Measurements from ENCODE around the gene MEOX1. TPM values are rescaled to one million over a fixed set of nuclear protein-coding genes. Genes with fewer than 3 reads are reported as not detected.
"Not testable (repeated sequence)": the region's sequence is repeated elsewhere in the genome, so short reads cannot be mapped to it uniquely, and the experiment has no call there.

Gene MEOX1
- total RNA-seq, 1 experiment from 2014 or later, result not detected

- no peak overlapping the region for H3K27ac Mint-ChIP-seq (ENCODE audit: unreplicated experiment)
- TF ChIP-seq, protein P1, sequence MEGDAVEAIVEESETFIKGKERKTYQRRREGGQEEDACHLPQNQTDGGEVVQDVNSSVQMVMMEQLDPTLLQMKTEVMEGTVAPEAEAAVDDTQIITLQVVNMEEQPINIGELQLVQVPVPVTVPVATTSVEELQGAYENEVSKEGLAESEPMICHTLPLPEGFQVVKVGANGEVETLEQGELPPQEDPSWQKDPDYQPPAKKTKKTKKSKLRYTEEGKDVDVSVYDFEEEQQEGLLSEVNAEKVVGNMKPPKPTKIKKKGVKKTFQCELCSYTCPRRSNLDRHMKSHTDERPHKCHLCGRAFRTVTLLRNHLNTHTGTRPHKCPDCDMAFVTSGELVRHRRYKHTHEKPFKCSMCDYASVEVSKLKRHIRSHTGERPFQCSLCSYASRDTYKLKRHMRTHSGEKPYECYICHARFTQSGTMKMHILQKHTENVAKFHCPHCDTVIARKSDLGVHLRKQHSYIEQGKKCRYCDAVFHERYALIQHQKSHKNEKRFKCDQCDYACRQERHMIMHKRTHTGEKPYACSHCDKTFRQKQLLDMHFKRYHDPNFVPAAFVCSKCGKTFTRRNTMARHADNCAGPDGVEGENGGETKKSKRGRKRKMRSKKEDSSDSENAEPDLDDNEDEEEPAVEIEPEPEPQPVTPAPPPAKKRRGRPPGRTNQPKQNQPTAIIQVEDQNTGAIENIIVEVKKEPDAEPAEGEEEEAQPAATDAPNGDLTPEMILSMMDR (IDR thresholded peaks at IDR 0.05; ENCODE audit: unreplicated experiment), result no peak
- CTCF ChIA-PET, result no interaction called here
- no peak for DNase-seq
- H3K4me3 Mint-ChIP-seq (ENCODE audit: low read depth, unreplicated experiment), result no peak overlapping the region
- H3K4me1 Mint-ChIP-seq (ENCODE audit: low read depth, unreplicated experiment), result no peaks in the 10 kb centered on the region
- intact Hi-C loops (cut with micrococcal nuclease; ENCODE audit: unreplicated experiment), result no loop called here
- H3K36me3 Mint-ChIP-seq (ENCODE audit: insufficient read depth, unreplicated experiment), result no peaks in the 10 kb centered on the region
- peaks cover 78% of the 10 kb centered on the region for H3K27me3 Mint-ChIP-seq (ENCODE audit: unreplicated experiment)
- no peaks in the 10 kb centered on the region for H3K9me3 Mint-ChIP-seq (ENCODE audit: low read depth, unreplicated experiment)
- no TSS peak for BruUV-seq (replicated peaks)
These were observed 58.4 kb downstream of the MEOX1 start for GRCh38 chr17:43603321-43603720.

DNA sequence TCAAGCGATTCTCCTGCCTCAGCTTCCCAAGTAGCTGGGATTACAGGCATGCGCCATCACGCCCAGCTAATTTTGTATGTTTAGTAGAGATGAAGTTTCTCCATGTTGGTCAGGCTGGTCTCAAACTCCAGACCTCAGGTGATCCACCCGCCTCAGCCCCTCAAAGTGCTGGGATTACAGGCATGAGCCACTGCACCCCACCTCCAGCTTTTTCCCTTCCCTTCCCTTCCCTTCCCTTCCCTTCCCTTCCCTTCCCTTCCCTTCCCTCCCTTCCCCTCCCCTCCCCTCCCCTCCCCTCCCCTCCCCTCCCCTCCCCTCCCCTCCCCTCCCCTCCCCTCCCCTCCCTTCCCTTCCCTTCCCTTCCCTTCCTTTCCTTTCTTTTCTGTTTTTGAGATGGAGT, 59.2 kb downstream of the MEOX1 start:
- DNase-seq; H3K4me1 Mint-ChIP-seq (ENCODE audit: low read depth, unreplicated experiment); H3K4me3 Mint-ChIP-seq (ENCODE audit: low read depth, unreplicated experiment); intact Hi-C loops (cut with micrococcal nuclease; ENCODE audit: unreplicated experiment); CTCF ChIA-PET; H3K27ac Mint-ChIP-seq (ENCODE audit: unreplicated experiment); BruUV-seq (replicated peaks); H3K36me3 Mint-ChIP-seq (ENCODE audit: insufficient read depth, unreplicated experiment); H3K9me3 Mint-ChIP-seq (ENCODE audit: low read depth, unreplicated experiment): not testable (repeated sequence)
- peaks cover 80% of the 10 kb centered on the region for H3K27me3 Mint-ChIP-seq (ENCODE audit: unreplicated experiment)

DNA sequence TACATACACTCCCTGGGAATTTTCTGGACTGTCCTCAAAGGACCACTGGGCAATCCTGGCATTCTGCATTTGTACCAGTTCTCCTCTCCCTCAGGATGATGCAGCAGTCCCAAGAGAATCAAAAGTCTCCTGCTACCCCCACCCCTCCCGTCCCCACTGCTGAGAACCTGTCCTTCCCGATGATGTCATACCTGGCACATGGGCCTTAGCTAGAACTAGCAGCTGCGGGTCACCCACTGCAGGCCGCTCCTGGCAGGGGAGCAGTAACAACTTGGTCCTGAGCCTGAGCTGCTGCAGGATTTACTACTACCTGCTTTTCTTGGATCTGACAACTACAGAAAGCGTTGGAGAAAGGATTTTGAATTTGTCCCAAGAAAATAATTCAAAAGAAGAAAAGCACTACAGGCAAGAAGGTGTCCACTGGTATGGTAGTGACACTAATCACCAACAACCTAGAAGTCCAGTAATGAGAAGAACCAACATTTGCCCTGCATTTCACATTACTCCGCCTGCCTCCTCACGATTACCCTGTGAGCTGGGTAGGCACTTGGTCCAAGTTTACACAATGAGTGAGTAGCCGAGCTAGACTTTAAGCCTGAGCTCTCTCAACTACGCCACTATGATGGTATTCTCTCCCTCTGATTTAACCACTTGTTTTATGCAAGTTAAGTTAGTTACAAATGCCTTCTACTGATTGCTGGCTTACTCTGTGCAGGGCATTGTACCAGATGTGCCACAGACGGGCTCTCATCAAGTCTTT, 60.3 kb downstream of the MEOX1 start:
- DNase-seq, result no peak
- CTCF ChIA-PET, result interaction anchor here (0.6 to 1.0 kb wide), 2 partner anchors 11 to 78 kb away, joined by 3 to 4 read pairs; no protein-coding TSS in a partner anchor
- intact Hi-C loops (cut with micrococcal nuclease; ENCODE audit: unreplicated experiment), result no loop called here
- Mint-ChIP-seq H3K36me3 (ENCODE audit: insufficient read depth, unreplicated experiment) (no peaks in the 10 kb centered on the region), H3K9me3 (ENCODE audit: low read depth, unreplicated experiment) (no peaks in the 10 kb centered on the region), H3K4me1 (ENCODE audit: low read depth, unreplicated experiment) (no peaks in the 10 kb centered on the region), H3K27ac (ENCODE audit: unreplicated experiment) (no peak overlapping the region), H3K4me3 (ENCODE audit: low read depth, unreplicated experiment) (no peak overlapping the region), H3K27me3 (ENCODE audit: unreplicated experiment) (peaks cover 90% of the 10 kb centered on the region)
- TF ChIP-seq, protein P1 (IDR thresholded peaks at IDR 0.05; ENCODE audit: unreplicated experiment), result no peak
- no TSS peak for BruUV-seq (replicated peaks)

- TF ChIP-seq, protein P1 (IDR thresholded peaks at IDR 0.05; ENCODE audit: unreplicated experiment), result no peak
- CTCF ChIA-PET, result no interaction called here
- intact Hi-C loops (cut with micrococcal nuclease; ENCODE audit: unreplicated experiment), result no loop called here
- no peaks in the 10 kb centered on the region for H3K9me3 Mint-ChIP-seq (ENCODE audit: low read depth, unreplicated experiment)
- H3K27ac Mint-ChIP-seq (ENCODE audit: unreplicated experiment), result no peak overlapping the region
- H3K36me3 Mint-ChIP-seq (ENCODE audit: insufficient read depth, unreplicated experiment), result no peaks in the 10 kb centered on the region
- H3K4me3 Mint-ChIP-seq (ENCODE audit: low read depth, unreplicated experiment), result no peak overlapping the region
- DNase-seq, result no peak
- H3K27me3 Mint-ChIP-seq (ENCODE audit: unreplicated experiment), result peaks cover 89% of the 10 kb centered on the region
- BruUV-seq (replicated peaks), result no TSS peak
- H3K4me1 Mint-ChIP-seq (ENCODE audit: low read depth, unreplicated experiment), result no peaks in the 10 kb centered on the region
These were observed 61.9 kb downstream of the MEOX1 start for GRCh38 chr17:43599835-43600234.

DNA sequence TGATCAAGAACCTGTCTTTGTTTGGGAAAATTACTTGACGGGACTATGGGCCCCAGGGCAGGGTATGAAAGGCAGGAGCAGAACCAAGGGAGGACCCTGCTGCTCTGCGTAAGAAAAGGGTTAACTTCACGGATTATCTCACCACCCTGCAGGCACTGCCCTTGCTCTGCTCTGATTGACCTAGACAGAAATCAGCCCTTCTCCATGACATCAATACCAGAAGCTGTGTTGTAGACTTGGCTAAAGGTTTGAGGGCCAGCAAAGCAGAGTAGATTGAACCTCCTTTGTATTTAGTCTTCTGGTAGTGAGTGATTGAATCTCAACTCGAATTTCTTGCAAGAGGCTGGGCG, 62.7 kb downstream of the MEOX1 start:
- no peak overlapping the region for H3K4me3 Mint-ChIP-seq (ENCODE audit: low read depth, unreplicated experiment)
- CTCF ChIA-PET, result no interaction called here
- H3K27me3 Mint-ChIP-seq (ENCODE audit: unreplicated experiment), result peaks cover 81% of the 10 kb centered on the region
- no peaks in the 10 kb centered on the region for H3K36me3 Mint-ChIP-seq (ENCODE audit: insufficient read depth, unreplicated experiment)
- DNase-seq, result no peak
- intact Hi-C loops (cut with micrococcal nuclease; ENCODE audit: unreplicated experiment), result no loop called here
- no peaks in the 10 kb centered on the region for H3K9me3 Mint-ChIP-seq (ENCODE audit: low read depth, unreplicated experiment)
- BruUV-seq (replicated peaks), result no TSS peak
- no peaks in the 10 kb centered on the region for H3K4me1 Mint-ChIP-seq (ENCODE audit: low read depth, unreplicated experiment)
- TF ChIP-seq, protein P1 (IDR thresholded peaks at IDR 0.05; ENCODE audit: unreplicated experiment), result no peak
- no peak overlapping the region for H3K27ac Mint-ChIP-seq (ENCODE audit: unreplicated experiment)

All from Calu3 (cell line).